ENCODE data around the gene FBXL2.
"Not testable (repeated sequence)": the region's sequence is repeated elsewhere in the genome, so short reads cannot be mapped to it uniquely, and the experiment has no call there.

The FBXL2 gene

GRCh38 chr3:33388374-33389100 lies 111.3 kb downstream of the FBXL2 start:
- DNase-seq, result no peak

GRCh38 chr3:33389908-33390307 lies 112.7 kb downstream of the FBXL2 start:
- no peak for DNase-seq

DNA sequence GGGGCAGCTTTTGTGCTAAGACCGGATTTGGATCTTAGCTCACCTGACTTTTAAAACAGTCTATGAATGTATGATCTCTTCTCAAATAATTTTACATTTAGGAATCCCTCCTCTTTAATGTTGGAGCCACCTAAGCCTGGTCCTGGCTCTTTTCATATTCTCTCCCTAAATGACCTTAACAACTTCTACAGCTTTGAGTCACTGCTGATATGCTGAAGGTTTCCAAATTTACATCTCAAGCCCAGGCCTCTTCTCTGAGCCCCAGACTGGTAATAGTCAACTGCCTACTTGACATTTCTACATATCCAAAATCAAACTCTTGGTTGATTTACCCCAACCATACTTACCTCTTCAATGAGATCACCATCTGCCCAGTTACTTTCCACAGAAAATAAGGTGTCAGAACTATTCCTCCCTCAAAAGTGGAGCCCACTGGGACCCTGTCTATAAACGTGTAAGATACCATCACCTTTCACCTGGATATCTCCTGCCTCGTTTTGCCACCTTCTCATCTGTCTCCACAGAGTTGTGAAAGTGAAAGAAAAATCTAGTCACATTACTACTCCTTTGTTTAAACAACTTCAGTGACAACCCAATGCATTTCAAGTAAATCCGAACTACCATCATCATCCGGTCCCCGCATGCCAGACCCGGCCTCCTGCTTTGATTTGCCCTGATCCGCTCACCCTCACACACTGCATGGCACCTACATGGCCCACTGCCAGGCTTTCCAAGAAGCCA lies 114.2 kb downstream of the FBXL2 start:
- no peak for DNase-seq

- no peak for DNase-seq
These were observed 114.9 kb downstream of the FBXL2 start for GRCh38 chr3:33392144-33392543.

- peak; percentile 95 for DNase-seq
These were observed 115.5 kb downstream of the FBXL2 start for GRCh38 chr3:33392703-33393125.

GRCh38 chr3:33394403-33395054 lies 117.3 kb downstream of the FBXL2 start:
- no peak for DNase-seq

GRCh38 chr3:33395900-33396299 lies 118.7 kb downstream of the FBXL2 start:
- no peak for DNase-seq

- DNase-seq, result no peak
These were observed 121.2 kb downstream of the FBXL2 start for GRCh38 chr3:33398410-33398809.

- DNase-seq, result peak; percentile 15
These were observed 124.5 kb downstream of the FBXL2 start for GRCh38 chr3:33401781-33402180.

DNA sequence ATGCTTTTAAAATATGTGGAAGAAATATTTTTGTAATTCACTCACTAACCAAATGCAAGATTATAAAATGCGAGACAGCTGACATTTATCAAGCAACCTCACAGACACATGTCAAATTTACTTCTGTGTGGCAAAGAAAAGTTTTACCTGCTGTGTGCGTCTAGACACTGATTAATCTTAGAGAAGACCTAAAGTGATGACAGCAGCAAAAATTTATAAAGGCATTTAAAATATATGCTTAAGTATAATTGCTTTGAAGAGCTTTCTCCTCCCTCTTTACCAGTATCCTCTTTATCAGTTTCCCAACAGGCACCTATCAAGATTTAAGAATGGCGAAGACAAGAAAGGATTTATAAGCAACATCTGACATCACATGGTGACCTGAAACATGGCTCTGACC lies 125.7 kb downstream of the FBXL2 start:
- no peak for DNase-seq

DNA sequence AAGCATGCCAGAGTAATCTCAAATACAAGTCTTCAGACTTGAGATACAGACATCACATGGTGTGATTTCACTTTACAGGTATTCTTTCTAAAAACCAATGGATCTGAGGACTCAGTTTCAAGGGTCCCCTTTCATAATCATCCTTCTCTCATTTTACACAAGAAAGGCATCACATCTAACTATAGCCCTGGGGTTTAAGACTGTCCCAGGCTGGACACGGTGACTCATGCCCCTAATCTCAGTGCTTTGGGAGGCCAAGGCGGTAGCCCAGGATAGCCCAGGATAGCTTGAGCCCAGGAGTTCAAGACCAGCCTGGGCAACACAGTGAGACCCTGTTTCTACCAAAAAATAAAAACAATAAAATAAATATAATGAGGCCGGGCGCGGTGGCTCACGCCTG lies 126.5 kb downstream of the FBXL2 start:
- DNase-seq, result no peak

- not testable (repeated sequence) for DNase-seq
These were observed 133.6 kb downstream of the FBXL2 start for GRCh38 chr3:33410816-33411215.

DNA sequence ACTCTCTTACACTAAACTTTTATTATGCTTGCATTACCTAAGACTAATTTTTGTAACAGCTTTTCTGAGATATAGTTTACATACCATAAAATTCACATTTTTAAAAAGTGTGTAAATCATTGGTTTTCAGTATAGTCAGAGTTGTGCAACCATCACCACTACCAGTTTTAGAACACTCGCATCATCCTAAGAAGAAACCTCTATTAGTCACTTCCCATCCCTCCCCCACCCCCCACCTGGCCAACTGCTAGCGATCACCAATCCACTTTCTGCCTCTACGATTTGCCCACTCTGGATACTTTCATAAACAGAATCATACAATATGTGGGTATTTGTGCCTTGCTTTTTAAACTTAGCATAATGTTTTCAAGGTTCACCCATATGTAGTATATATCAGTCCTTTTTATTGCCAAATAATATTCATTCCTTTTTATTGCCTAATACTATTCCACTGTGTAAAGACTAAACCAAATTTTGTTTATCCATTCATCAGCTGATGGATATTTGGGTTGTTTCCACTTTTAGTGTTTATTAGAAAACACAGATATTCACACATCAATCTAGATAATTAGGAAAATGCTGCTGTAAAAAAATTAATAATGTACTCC lies 139.9 kb downstream of the FBXL2 start:
- DNase-seq, result peak; percentile 55

DNA sequence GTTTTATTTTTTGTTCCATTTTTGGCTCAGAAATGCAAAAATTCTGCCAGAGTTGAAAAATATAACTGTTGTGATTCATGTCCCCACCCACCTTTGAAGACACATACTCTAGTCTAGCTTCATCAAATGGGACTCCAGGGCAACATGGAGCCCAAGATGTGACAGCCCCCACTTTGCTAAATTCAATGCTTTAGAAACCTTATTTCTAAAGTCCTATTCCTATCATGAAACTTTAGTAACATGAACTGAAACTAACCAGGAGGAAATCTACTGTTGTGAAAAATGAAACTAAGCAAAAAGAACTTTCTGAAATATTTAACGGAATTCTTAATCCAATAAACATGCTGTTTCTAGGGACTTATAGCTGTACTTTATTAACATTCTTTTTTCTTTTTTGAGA lies 142.7 kb downstream of the FBXL2 start:
- DNase-seq, result no peak

- no peak for DNase-seq
These were observed 143.7 kb downstream of the FBXL2 start for GRCh38 chr3:33420966-33421365.

- DNase-seq, result no peak
These were observed 147.6 kb downstream of the FBXL2 start for GRCh38 chr3:33424606-33425452.

GRCh38 chr3:33425453-33425852 lies 148.2 kb downstream of the FBXL2 start:
- DNase-seq, result no peak

DNA sequence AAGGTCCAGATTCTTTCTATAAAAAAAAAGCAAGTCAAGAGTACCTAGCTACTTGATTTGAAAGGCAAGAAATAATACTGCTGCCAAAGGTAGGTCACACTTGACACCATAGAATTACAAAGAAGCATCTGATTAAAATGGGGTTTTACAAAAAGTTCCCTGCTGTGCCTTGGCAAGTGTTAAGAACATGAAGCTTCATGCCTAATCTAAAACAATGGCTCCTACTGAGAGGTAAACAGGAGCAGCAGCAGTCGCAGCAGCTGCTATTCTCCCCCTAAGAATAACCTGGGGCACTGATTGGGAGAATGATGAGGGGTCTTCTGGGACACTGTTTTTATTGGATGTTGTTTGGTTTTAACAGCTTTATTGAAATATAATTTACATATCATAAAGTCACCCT lies 148.8 kb downstream of the FBXL2 start:
- no peak for DNase-seq

GRCh38 chr3:33426630-33427317 lies 149.5 kb downstream of the FBXL2 start:
- DNase-seq, result no peak

- DNase-seq, result no peak
These were observed 151.5 kb downstream of the FBXL2 start for GRCh38 chr3:33428734-33429133.

- not testable (repeated sequence) for DNase-seq
These were observed 152.1 kb downstream of the FBXL2 start for GRCh38 chr3:33429306-33429705.

- DNase-seq, result no peak
These were observed 152.8 kb downstream of the FBXL2 start for GRCh38 chr3:33430061-33430460.
